ENCODE measurements around the gene ADAM12. TPM values are rescaled to one million over a fixed set of nuclear protein-coding genes. Genes with fewer than 3 reads are reported as not detected.

Gene ADAM12
- total RNA-seq, 2 experiments from 2014 or later = 1.2 to 1.5 TPM

DNA sequence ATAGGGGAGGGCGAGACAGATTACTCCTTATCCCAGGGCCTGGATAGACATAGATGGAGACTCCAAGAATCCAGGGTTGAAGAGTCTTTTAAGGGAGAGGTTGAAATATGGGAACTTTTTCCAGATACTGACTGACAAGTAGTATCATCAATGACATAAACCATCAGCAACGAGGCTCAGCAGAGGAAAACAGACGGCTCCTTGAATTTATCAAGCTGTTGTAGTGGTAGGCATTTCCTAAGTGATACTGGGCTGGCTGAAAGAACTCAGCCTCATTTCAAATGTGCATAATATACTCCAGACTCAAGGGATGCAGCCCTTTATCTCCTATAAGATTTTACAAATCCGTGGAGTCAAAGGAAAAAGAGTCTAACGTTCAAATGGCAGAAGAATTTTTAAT is 341.4 kb downstream of the ADAM12 start:
- Mint-ChIP-seq H3K27ac (no peak overlapping the region), H3K9me3 (no peaks in the 10 kb centered on the region), H3K36me3 (ENCODE audit: low read depth) (no peaks in the 10 kb centered on the region), H3K4me3 (no peak overlapping the region), H3K4me1 (ENCODE audit: low read depth) (peaks cover 8% of the 10 kb centered on the region), H3K27me3 (peaks cover 11% of the 10 kb centered on the region)
- intact Hi-C loops (cut with DNase I, micrococcal nuclease) = no loop called here
- ChIA-PET POLR2A (no interaction called here), CTCF (interaction anchor here (0.7 kb wide), 2 partner anchors 30 to 833 kb away, joined by 3 to 4 read pairs; no protein-coding TSS in a partner anchor)
- Histone ChIP-seq H3K4me3 (ENCODE audit: low read length) (no peak overlapping the region), H3K27me3 (ENCODE audit: control insufficient read depth in 1 of 2, insufficient read depth in 2 of 2, low read length in 2 of 2) (no peaks in the 10 kb centered on the region), H3K27ac (ENCODE audit: low read depth in 1 of 2, low read length in 2 of 2) (no peak overlapping the region), H3K36me3 (ENCODE audit: insufficient read depth, low read length) (no peaks in the 10 kb centered on the region), H3K9me3 (ENCODE audit: control insufficient read depth in 1 of 2, insufficient read depth in 1 of 2, low read length in 2 of 2) (peaks cover 0 to 5% of the 10 kb centered on the region in 2 experiments), H3K4me1 (ENCODE audit: insufficient read depth, low read length) (peaks cover 17% of the 10 kb centered on the region)
- ATAC-seq (ENCODE audit: poor library complexity) (no peak), DNase-seq (no peak)
- TF ChIP-seq, protein P1, sequence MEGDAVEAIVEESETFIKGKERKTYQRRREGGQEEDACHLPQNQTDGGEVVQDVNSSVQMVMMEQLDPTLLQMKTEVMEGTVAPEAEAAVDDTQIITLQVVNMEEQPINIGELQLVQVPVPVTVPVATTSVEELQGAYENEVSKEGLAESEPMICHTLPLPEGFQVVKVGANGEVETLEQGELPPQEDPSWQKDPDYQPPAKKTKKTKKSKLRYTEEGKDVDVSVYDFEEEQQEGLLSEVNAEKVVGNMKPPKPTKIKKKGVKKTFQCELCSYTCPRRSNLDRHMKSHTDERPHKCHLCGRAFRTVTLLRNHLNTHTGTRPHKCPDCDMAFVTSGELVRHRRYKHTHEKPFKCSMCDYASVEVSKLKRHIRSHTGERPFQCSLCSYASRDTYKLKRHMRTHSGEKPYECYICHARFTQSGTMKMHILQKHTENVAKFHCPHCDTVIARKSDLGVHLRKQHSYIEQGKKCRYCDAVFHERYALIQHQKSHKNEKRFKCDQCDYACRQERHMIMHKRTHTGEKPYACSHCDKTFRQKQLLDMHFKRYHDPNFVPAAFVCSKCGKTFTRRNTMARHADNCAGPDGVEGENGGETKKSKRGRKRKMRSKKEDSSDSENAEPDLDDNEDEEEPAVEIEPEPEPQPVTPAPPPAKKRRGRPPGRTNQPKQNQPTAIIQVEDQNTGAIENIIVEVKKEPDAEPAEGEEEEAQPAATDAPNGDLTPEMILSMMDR (IDR thresholded peaks at IDR 0.05) = no peak

DNA sequence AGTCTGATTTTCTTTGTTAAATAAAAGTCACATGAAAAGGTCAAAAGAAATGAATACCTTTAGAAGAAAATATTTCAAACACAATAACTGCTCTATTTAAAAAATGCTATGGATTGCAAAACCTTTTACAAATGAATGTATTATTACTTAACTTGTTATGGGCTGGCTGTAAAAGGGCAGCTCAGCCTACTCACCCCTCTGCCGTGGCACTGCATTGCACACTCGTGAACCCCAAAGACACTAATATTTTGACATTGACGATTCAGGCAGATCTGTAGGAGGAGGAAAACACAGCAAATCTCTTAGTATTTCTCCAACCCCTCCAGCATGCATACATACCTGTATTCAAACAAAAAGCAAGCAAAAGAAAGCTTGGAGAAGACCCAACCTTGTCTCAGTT is 342.4 kb downstream of the ADAM12 start:
- Mint-ChIP-seq H3K36me3 (ENCODE audit: low read depth) (no peaks in the 10 kb centered on the region), H3K9me3 (no peaks in the 10 kb centered on the region), H3K4me1 (ENCODE audit: low read depth) (peaks cover 17% of the 10 kb centered on the region), H3K27me3 (peaks cover 6% of the 10 kb centered on the region), H3K4me3 (no peak overlapping the region), H3K27ac (no peak overlapping the region)
- Histone ChIP-seq H3K4me3 (ENCODE audit: low read length) (no peak overlapping the region), H3K9me3 (ENCODE audit: control insufficient read depth in 1 of 2, insufficient read depth in 1 of 2, low read length in 2 of 2) (peaks cover 0 to 5% of the 10 kb centered on the region in 2 experiments), H3K27ac (ENCODE audit: low read depth in 1 of 2, low read length in 2 of 2) (no peak overlapping the region), H3K4me1 (ENCODE audit: insufficient read depth, low read length) (peaks cover 23% of the 10 kb centered on the region), H3K27me3 (ENCODE audit: control insufficient read depth in 1 of 2, insufficient read depth in 2 of 2, low read length in 2 of 2) (no peaks in the 10 kb centered on the region), H3K36me3 (ENCODE audit: insufficient read depth, low read length) (no peaks in the 10 kb centered on the region)
- no peak for DNase-seq
- ChIA-PET POLR2A (no interaction called here), CTCF (interaction anchor here (0.7 kb wide), 2 partner anchors 31 to 832 kb away, joined by 3 to 4 read pairs; no protein-coding TSS in a partner anchor)
- TF ChIP-seq, protein P1 (IDR thresholded peaks at IDR 0.05) = no peak
- intact Hi-C loops (cut with DNase I, micrococcal nuclease) = no loop called here
- no peak for ATAC-seq (ENCODE audit: poor library complexity)

DNA sequence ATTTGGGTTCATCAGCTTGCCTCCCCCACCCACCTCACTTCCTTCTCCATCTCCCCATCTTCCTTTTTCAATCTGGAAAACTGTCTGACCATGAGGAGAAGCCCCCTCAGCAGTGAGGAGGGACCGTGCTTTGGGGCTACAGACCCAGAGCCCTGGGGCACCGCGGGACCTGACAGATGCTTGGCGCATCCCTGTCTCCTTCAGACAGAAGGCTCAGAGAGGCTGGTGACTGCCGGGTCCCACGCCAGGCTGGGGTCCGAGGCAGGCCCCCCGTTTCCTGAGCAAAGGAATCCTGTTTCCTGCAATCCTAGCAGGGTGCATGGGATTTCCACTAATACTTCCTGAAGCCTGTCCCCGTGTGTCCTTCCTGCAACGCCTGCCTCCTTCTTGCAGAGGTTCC is 344.9 kb downstream of the ADAM12 start:
- DNase-seq = no peak
- POLR2A ChIA-PET = no interaction called here
- TF ChIP-seq, protein P1 (IDR thresholded peaks at IDR 0.05) = no peak
- H3K4me3 Mint-ChIP-seq = no peak overlapping the region
- Histone ChIP-seq H3K4me1 (ENCODE audit: insufficient read depth, low read length) (peaks cover 23% of the 10 kb centered on the region), H3K27ac (ENCODE audit: low read depth in 1 of 2, low read length in 2 of 2) (no peak overlapping the region), H3K9me3 (ENCODE audit: control insufficient read depth in 1 of 2, insufficient read depth in 1 of 2, low read length in 2 of 2) (peaks cover 0 to 5% of the 10 kb centered on the region in 2 experiments), H3K27me3 (ENCODE audit: control insufficient read depth in 1 of 2, insufficient read depth in 2 of 2, low read length in 2 of 2) (no peaks in the 10 kb centered on the region), H3K36me3 (ENCODE audit: insufficient read depth, low read length) (no peaks in the 10 kb centered on the region), H3K4me3 (ENCODE audit: low read length) (no peak overlapping the region)
- intact Hi-C loops (cut with DNase I, micrococcal nuclease) = no loop called here
- H3K9me3 Mint-ChIP-seq = no peaks in the 10 kb centered on the region
- CTCF ChIA-PET = no interaction called here
- ATAC-seq (ENCODE audit: poor library complexity) = no peak
- H3K27me3 Mint-ChIP-seq = no peaks in the 10 kb centered on the region
- no peak overlapping the region for H3K27ac Mint-ChIP-seq
- H3K4me1 Mint-ChIP-seq (ENCODE audit: low read depth) = peaks cover 17% of the 10 kb centered on the region
- no peaks in the 10 kb centered on the region for H3K36me3 Mint-ChIP-seq (ENCODE audit: low read depth)

All from CD4-positive, alpha-beta T cell (primary cell).